Activated naive CD4-positive, alpha-beta T cell treated with anti-CD3 and anti-CD28 coated beads for 36 hours (primary cell): ENCODE data around the gene OR51I2. TPM values are rescaled to one million over a fixed set of nuclear protein-coding genes. Genes with fewer than 3 reads are reported as not detected.

ENCODE experiments used
- CTCF ChIA-PET: fragments of 350-600 bp; sonication (Branson Sonifier 250); formaldehyde crosslinking; loops from one replicate; lab custom pipeline; 2021; ENCODE audit warnings: antibody characterized with exemption; lab: Charles Lee
- DNase-seq: peaks from one replicate; pipeline ENCODE4 v3.0.0-alpha.2; 2020
- H3K27ac Mint-ChIP-seq: one replicate; pipeline ENCODE4 v1.8.0; 2021; ENCODE audit warnings: mild to moderate bottlenecking, mixed read lengths
- H3K27me3 Mint-ChIP-seq: one replicate; pipeline ENCODE4 v1.8.0; 2021; ENCODE audit warnings: low read depth, mixed read lengths
- H3K36me3 Mint-ChIP-seq: one replicate; pipeline ENCODE4 v1.8.0; 2021; ENCODE audit warnings: low read depth, mixed read lengths
- H3K4me1 Mint-ChIP-seq: one replicate; pipeline ENCODE4 v1.8.0; 2021; ENCODE audit warnings: low read depth, mixed read lengths
- H3K4me3 Mint-ChIP-seq: one replicate; pipeline ENCODE4 v1.8.0; 2021; ENCODE audit warnings: mild to moderate bottlenecking, moderate library complexity, mixed read lengths
- H3K9me3 Mint-ChIP-seq: one replicate; pipeline ENCODE4 v1.8.0; 2021; ENCODE audit warnings: mixed read lengths
- intact Hi-C: fragments of 100-400 bp; cut with micrococcal nuclease; formaldehyde crosslinking; loops from one replicate; pipeline ENCODE4 v1.15.1; 2023
- total RNA-seq, 2 experiments: library from RNA; stranded (reverse); gene quantifications; one replicate each; pipeline ENCODE4 v1.2.3, GENCODE V29; 2021

The OR51I2 gene, protein sequence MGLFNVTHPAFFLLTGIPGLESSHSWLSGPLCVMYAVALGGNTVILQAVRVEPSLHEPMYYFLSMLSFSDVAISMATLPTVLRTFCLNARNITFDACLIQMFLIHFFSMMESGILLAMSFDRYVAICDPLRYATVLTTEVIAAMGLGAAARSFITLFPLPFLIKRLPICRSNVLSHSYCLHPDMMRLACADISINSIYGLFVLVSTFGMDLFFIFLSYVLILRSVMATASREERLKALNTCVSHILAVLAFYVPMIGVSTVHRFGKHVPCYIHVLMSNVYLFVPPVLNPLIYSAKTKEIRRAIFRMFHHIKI
- not detected for total RNA-seq

DNA sequence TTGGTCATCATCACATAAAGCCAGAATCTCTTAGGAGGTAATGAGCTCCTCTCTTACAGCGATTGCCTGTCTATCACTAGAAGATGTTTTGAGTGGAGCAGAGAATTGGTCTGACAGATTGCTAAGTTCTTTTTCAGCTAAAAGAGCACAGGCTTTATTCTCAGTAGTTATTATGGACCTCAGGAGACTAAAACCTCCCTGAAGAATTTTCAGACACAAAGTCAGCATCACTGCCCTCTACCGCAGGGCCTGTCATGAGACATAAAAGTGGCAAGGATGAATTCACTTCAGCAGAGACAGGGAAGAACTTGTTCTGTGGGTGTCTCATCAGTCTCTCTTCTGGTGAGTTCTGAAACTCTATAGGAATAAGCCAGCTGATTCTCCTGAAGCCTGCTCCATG is at the start of gene OR51I2:
Gene OR51I2 (plus strand): TSS at position 301 of the 400 bp plus-strand sequence. CDS start 4,166 bp downstream, outside the sequence.
- Mint-ChIP-seq H3K36me3 (no peaks in the 10 kb centered on the region), H3K9me3 (no peaks in the 10 kb centered on the region), H3K4me3 (no peak within 1 kb of the TSS), H3K27me3 (peaks cover 14% of the 10 kb centered on the region), H3K27ac (no peak within 1 kb of the TSS), H3K4me1 (no peaks in the 10 kb centered on the region)
- CTCF ChIA-PET = no interaction called here
- intact Hi-C loops = no loop called here
- DNase-seq = no peak

GRCh38 chr11:5405173-5405572 is 44.0 kb upstream of the OR51I2 start:
- H3K9me3 Mint-ChIP-seq = no peaks in the 10 kb centered on the region
- no peaks in the 10 kb centered on the region for H3K36me3 Mint-ChIP-seq
- no peaks in the 10 kb centered on the region for H3K4me1 Mint-ChIP-seq
- no peak overlapping the region for H3K4me3 Mint-ChIP-seq
- CTCF ChIA-PET = no interaction called here
- DNase-seq = no peak
- H3K27me3 Mint-ChIP-seq = peaks cover 10% of the 10 kb centered on the region
- H3K27ac Mint-ChIP-seq = no peak overlapping the region
- intact Hi-C loops = no loop called here

DNA sequence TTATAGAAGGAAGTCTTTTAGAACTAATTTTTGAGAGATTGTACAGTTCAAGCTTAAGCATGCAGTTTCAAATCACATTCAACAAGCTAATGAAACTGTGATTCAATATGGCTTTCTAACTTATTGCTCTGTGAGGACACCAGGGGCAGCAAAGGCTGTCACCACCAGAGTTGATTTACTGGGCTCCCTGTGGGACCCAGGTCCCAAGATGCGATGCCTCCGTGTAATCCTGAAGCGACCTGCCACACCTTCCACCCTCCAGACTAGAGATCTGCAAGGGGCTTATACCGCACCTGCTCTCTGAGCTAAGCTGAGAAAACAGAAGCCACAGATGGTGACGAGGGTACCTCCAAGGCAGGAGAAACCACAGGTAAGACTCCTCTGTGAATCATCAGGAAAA is 28.1 kb upstream of the OR51I2 start:
- no peaks in the 10 kb centered on the region for H3K4me1 Mint-ChIP-seq
- no peak overlapping the region for H3K27ac Mint-ChIP-seq
- CTCF ChIA-PET = interaction anchor here (0.5 kb wide), 1 partner anchor 476 kb away, joined by 3 read pairs; no protein-coding TSS in a partner anchor
- no peaks in the 10 kb centered on the region for H3K9me3 Mint-ChIP-seq
- no peaks in the 10 kb centered on the region for H3K36me3 Mint-ChIP-seq
- no peak for DNase-seq
- no peak overlapping the region for H3K4me3 Mint-ChIP-seq
- H3K27me3 Mint-ChIP-seq = peaks cover 18% of the 10 kb centered on the region
- intact Hi-C loops = no loop called here

DNA sequence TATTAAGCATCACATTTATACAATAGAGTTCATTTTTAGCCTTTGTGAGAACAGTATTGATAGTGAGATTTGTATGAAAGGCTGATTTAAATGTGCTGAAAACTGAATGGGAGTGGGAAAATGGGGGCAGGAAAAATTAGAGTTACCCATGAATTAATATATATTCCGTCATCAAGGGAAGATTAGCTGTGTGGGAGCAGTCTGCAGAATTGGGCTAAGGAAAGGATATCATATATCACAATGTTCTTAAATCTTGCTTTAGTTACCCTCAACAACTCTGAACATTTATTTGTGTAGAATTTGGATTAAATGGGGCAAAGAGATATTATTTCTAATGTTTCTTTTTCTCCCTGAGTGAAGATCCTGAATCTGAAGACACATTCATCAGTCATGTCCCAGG is 27.3 kb upstream of the OR51I2 start, which contains the start of gene OR51Q1:
Gene OR51Q1 (plus strand): TSS at position 301 of the 400 bp plus-strand sequence. CDS start 90 bp downstream, at position 391.
- Mint-ChIP-seq H3K4me1 (no peaks in the 10 kb centered on the region), H3K27ac (no peak within 1 kb of the TSS), H3K4me3 (no peak within 1 kb of the TSS), H3K36me3 (no peaks in the 10 kb centered on the region), H3K9me3 (no peaks in the 10 kb centered on the region), H3K27me3 (peaks cover 18% of the 10 kb centered on the region)
- CTCF ChIA-PET = no interaction called here
- DNase-seq = no peak
- intact Hi-C loops = no loop called here

- no peak for DNase-seq
- Mint-ChIP-seq H3K9me3 (no peaks in the 10 kb centered on the region), H3K27ac (no peak overlapping the region), H3K4me1 (no peaks in the 10 kb centered on the region), H3K27me3 (peaks cover 18% of the 10 kb centered on the region), H3K36me3 (no peaks in the 10 kb centered on the region), H3K4me3 (no peak overlapping the region)
- intact Hi-C loops = no loop called here
- CTCF ChIA-PET = no interaction called here
Measured at GRCh38 chr11:5423131-5423530, 26.0 kb upstream of the OR51I2 start.

DNA sequence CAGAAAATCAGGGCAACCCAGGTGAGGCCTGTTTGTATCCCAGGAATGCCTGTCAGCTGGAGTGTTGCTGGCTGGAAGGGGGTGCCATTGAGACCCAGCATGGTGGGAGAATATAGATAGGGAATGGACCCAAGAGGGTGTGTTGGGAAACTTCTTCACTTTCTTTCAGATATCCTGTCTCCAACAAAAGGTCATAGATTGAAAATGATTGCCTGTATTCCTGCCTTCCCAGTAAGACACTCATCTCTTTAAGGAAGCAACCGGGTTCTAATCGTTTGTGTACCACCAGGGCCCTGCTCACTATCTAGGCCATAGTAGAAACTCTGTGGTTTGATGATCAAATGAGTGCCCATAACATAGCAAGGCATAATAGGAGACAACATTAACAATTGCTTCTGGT is 7.7 kb upstream of the OR51I2 start, which contains the start of gene OR51I1:
Gene OR51I1 (minus strand): TSS at position 101 of the 400 bp plus-strand sequence. CDS start 0 bp downstream, at position 101.
- no peaks in the 10 kb centered on the region for H3K9me3 Mint-ChIP-seq
- peaks cover 13% of the 10 kb centered on the region for H3K27me3 Mint-ChIP-seq
- no peak within 1 kb of the TSS for H3K27ac Mint-ChIP-seq
- intact Hi-C loops = no loop called here
- no peaks in the 10 kb centered on the region for H3K4me1 Mint-ChIP-seq
- DNase-seq = no peak
- no peak within 1 kb of the TSS for H3K4me3 Mint-ChIP-seq
- CTCF ChIA-PET = no interaction called here
- no peaks in the 10 kb centered on the region for H3K36me3 Mint-ChIP-seq

DNA sequence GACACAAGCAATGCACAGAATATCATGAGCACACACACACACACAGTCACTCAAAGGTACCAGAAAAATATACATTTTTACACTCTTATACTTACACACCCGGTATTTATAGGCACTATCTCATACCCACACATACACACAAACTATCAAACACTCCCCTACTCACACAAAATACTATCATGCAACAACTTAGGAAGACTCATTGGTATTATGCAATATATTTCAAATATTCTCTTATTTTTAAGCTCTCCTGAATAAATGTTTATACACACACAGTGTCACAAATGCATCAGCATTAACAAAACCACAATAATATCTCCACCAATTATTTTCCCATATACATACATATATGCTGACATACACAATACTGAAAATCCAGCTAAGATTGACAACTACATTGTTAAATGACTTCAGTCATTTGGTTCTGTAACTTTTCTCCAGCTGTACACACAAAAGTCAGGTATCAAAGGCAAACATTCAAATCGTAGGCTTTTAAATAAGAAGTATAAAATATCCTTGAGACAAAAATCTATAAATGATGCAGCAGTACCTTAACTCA is 5.2 kb upstream of the OR51I2 start:
- H3K4me3 Mint-ChIP-seq = no peak overlapping the region
- no peaks in the 10 kb centered on the region for H3K36me3 Mint-ChIP-seq
- CTCF ChIA-PET = no interaction called here

DNA sequence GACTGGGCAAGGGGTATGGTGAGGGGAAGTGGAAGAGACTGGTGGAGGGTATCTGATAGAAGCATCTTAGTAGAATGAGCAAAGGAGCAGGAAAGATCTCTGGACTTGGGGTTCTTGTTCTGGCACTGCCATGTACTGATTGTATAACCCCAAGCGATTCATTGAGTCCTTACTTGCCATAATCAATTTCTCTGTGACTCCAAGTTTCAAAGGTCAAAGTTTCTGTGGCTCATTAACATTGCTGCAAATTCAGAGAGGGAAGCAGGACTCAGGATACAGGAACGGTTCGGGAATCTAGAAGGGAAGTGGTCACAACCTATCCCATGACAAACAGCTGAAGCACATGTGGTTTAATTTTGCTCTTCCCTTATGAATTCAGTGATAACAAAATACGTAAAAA is 309 bp downstream of the OR51I2 start:
- intact Hi-C loops = no loop called here
- CTCF ChIA-PET = no interaction called here
- Mint-ChIP-seq H3K27ac (no peak overlapping the region), H3K27me3 (peaks cover 14% of the 10 kb centered on the region), H3K9me3 (no peaks in the 10 kb centered on the region), H3K4me1 (no peaks in the 10 kb centered on the region), H3K4me3 (no peak overlapping the region), H3K36me3 (no peaks in the 10 kb centered on the region)
- DNase-seq = no peak

More for the DNA sequence above, 5.2 kb upstream of the OR51I2 start:
- Mint-ChIP-seq H3K4me1 (no peaks in the 10 kb centered on the region), H3K27ac (no peak overlapping the region), H3K9me3 (no peaks in the 10 kb centered on the region), H3K27me3 (peaks cover 15% of the 10 kb centered on the region)
- DNase-seq = no peak
- intact Hi-C loops = no loop called here

- H3K27ac Mint-ChIP-seq = no peak overlapping the region
- intact Hi-C loops = no loop called here
- CTCF ChIA-PET = no interaction called here
Measured at GRCh38 chr11:5460983-5461621, 12.0 kb downstream of the OR51I2 start.

DNA sequence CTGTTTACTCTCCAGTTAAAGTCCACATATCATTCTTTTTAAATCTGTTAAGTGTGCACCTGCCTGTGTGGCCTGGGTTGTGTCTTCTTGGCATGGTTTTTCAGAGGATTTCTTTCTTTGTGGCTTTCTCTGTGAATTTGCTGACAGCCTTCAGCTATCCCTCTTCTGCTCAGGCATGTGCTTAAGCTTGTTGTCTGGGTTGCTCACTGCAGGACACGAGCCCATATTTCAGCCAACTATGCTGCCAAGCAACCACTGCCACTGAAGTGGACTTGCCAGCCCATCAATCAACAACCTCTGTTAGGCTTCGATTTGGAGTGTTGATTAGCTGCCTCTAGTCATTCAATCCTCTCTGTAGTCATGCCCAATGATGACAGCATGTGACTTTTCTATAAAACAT is 18.4 kb downstream of the OR51I2 start:
- no peak overlapping the region for H3K27ac Mint-ChIP-seq
- peaks cover 5% of the 10 kb centered on the region for H3K27me3 Mint-ChIP-seq
- intact Hi-C loops = no loop called here
- H3K36me3 Mint-ChIP-seq = no peaks in the 10 kb centered on the region
- no peak for DNase-seq
- H3K4me1 Mint-ChIP-seq = no peaks in the 10 kb centered on the region
- H3K4me3 Mint-ChIP-seq = no peak overlapping the region
- H3K9me3 Mint-ChIP-seq = no peaks in the 10 kb centered on the region
- CTCF ChIA-PET = interaction anchor here (1.1 kb wide), 1 partner anchor 8 kb away, joined by 3 read pairs; no protein-coding TSS in a partner anchor

More at GRCh38 chr11:5460983-5461621, 12.0 kb downstream of the OR51I2 start:
- no peaks in the 10 kb centered on the region for H3K27me3 Mint-ChIP-seq
- peaks cover 8% of the 10 kb centered on the region for H3K4me1 Mint-ChIP-seq
- DNase-seq = no peak
- H3K9me3 Mint-ChIP-seq = no peaks in the 10 kb centered on the region
- H3K36me3 Mint-ChIP-seq = no peaks in the 10 kb centered on the region
- no peak overlapping the region for H3K4me3 Mint-ChIP-seq

GRCh38 chr11:5473921-5474320 is 24.8 kb downstream of the OR51I2 start:
- no peak overlapping the region for H3K4me3 Mint-ChIP-seq
- no peaks in the 10 kb centered on the region for H3K9me3 Mint-ChIP-seq
- no peaks in the 10 kb centered on the region for H3K36me3 Mint-ChIP-seq
- DNase-seq = no peak
- intact Hi-C loops = no loop called here
- no peak overlapping the region for H3K27ac Mint-ChIP-seq
- H3K27me3 Mint-ChIP-seq = peaks cover 11% of the 10 kb centered on the region
- CTCF ChIA-PET = no interaction called here
- H3K4me1 Mint-ChIP-seq = no peaks in the 10 kb centered on the region

- H3K9me3 Mint-ChIP-seq = no peaks in the 10 kb centered on the region
- CTCF ChIA-PET = interaction anchor here (0.6 to 2.4 kb wide), 13 partner anchors 10 to 427 kb away, joined by 3 to 10 read pairs (median 4); partner anchors contain the start of genes TRIM22 and TRIM5
- DNase-seq = peak; percentile 64
- no peaks in the 10 kb centered on the region for H3K36me3 Mint-ChIP-seq
- H3K4me3 Mint-ChIP-seq = no peak overlapping the region
- peaks cover 11% of the 10 kb centered on the region for H3K27me3 Mint-ChIP-seq
- intact Hi-C loops = loop anchor here (1.0 to 5.0 kb wide), 5 partner anchors 76 to 876 kb away; partner anchors contain the start of gene OR52N2
- no peaks in the 10 kb centered on the region for H3K4me1 Mint-ChIP-seq
- H3K27ac Mint-ChIP-seq = no peak overlapping the region
Measured at GRCh38 chr11:5476186-5476819, 27.2 kb downstream of the OR51I2 start.
